ENCODE results near the gene HMGCS2.

HMGCS2 gene

DNA sequence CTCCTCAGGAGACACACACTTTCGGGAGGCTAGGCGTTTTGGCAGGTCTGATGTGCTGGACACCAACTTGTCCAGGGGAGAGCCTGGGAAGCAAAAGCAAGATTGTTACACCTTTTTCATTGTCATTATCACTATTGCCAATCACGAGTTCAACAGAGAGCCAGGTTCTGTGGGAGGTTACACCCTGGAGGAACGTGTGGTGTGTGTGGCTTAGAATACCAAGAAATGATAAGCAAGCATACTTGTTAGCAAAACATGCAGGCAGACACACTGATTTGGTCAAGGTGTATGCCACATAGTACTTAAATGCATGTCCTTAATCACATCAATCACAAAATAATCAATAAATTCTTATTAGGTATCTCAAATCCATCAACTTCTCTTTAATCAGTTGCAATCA is 16.1 kb downstream of the HMGCS2 start:
- no peak for DNase-seq

DNA sequence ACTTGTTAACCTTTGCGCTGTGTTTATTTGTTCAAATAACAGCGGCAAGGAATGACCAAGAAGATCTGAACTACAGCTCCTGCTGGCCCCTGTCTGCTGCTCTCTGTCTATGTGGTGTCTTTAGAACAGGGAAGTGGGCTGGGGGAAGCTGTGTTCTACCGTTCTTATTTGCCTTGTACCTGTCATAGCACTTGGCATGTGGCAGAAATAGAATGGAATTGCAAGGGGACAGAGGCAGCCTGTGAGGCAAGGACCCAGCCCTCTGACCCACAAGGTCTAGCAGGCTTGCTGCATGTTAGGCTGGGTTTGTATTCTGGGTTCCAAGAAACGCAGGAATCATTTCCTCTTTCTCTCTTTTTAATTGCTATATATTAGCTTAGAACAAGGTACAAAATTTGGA is 20.7 kb downstream of the HMGCS2 start:
- no peak for DNase-seq

DNA sequence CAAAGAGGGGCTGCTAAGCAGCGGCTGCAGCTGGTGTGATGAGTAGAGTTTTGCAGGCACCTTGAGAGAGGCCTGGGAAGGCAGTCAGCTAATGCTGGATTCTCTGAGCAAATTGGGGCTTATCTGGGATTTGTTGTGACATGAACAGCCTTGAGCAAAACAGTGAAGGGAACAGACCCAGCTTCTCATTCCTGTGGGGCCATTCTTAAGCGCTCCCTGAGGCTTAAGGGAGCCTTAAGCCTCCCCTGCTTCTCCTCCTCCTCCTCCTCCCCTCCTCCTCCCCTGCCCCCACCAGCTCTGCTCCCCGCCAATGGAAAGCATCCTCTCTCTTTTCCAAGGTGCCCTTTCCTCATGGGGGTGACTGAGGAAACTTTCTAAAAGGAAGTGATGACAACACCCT is 21.3 kb downstream of the HMGCS2 start:
- DNase-seq: no peak

DNA sequence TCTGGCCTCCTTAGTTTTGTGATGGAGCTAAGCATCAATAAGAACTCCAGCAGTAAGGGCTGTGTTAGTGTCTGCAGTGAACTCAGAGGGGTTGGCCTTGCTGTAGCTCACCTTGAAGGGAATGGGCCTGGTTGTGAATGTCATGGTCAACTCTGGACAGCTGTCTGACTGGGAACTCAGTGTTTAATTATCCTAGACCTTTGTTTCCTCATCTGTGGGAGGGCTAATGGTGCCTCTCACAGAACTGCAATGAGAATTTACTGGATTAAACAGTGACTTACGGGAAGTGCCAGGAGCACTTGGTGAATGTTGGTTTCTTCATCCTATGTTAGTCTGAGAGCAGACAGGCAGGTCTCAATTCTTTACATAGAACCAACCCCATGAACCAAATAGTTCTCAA is 23.7 kb downstream of the HMGCS2 start:
- DNase-seq: no peak

DNA sequence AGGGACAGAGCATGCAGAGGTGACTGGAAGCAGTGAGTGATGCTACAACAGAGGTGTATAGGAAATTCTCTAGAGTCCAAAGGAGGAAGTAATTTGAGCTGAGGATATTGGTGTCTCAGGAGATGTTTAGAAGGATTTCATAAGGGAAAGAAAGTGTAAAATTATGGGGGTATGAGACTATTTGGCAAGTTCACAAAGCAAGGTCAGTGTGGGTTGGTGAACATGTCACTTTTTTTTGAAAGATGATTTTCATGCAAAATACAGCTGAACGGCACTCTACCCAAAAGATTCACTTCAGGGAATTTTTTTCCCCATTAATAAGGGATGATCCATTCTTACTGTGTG is 24.1 kb downstream of the HMGCS2 start:
- DNase-seq: no peak

DNA sequence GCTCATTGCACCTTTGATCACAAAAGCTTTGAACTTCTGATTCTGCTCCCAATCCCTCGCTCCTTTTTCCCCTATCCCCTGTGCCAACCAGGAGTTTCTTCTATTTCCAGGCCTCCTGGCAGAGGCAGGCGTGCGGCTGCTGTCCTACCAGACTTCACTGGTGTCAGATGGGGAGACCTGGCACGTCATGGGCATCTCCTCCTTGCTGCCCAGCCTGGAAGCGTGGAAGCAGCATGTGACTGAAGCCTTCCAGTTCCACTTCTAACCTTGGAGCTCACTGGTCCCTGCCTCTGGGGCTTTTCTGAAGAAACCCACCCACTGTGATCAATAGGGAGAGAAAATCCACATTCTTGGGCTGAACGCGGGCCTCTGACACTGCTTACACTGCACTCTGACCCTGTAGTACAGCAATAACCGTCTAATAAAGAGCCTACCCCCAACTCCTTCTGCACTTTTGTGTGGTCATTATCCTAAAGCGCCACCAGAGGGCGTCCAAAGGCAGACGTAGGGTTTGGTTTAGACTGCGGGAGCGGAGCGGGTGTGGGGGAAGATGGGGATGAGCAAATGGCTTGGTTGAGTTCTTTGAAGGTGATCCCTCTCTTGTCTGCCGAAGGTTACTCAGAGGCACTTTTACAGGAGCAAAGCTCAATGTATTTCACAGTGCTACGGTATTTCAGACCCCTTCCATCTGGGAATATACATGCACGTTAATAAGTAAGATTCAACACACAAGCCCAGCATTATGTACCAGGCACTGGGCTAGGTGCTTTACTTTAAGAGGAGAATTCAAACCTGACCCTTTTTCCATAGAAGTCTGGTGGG is 24.7 kb downstream of the HMGCS2 start:
- peak; percentile 33 for DNase-seq

DNA sequence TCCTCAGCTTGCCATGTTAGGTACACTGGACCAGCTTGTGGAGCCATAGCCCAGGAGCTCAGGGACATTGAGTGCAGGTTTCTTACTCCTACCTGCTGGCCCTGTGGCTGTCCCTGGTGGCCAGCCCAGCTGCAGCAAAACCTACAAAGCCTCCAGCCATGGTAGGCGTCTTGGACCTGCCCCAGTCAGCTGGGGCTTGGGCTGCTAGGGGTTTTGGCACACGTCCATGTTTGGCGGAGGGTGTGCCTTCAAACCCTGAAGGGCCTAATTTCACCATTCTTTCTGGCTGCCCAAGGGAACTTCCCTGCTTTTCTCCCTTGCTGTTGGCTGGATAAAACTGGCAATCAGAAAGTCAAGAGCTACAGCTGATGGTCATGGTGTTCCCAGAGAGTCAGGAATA is 25.4 kb downstream of the HMGCS2 start:
- no peak for DNase-seq

DNA sequence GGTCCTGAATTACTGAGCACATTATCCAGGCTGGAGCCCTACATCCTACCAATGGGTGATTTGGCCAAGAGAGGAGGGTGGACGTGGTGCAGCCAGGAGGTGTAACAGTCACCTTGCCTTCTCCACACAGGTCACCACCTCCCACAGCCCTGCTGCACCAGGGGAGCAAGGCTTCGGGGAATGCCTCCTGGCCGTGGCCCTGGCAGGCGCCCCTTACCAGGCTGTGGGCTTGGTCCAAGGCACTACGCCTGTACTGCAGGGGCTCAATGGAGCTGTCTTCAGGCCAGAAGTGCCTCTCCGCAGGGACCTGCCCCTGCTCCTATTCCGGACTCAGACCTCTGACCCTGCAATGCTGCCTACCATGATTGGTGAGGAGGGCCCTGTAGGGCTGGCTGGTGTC is 26.0 kb downstream of the HMGCS2 start:
- DNase-seq: no peak

DNA sequence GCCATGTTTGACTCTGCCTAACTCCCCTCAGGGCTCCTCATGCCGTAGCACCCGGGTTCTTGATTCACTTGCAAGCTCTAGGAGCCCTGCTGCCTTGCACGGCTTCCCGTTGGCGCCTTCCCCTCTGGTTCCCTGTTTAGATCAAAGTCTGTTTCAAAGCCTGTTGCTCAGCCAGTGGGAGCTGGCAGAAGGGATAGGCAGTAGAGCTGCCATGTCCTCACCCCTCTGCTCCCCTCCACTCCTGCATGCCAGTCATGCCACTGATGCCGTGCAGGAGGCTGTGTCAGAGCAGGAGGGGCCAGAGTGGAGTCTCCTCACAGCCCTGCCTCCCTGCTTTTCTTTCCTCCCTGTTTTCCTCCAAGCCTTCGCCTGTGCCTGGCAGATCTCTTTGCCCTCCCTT is 26.5 kb downstream of the HMGCS2 start:
- no peak for DNase-seq

DNA sequence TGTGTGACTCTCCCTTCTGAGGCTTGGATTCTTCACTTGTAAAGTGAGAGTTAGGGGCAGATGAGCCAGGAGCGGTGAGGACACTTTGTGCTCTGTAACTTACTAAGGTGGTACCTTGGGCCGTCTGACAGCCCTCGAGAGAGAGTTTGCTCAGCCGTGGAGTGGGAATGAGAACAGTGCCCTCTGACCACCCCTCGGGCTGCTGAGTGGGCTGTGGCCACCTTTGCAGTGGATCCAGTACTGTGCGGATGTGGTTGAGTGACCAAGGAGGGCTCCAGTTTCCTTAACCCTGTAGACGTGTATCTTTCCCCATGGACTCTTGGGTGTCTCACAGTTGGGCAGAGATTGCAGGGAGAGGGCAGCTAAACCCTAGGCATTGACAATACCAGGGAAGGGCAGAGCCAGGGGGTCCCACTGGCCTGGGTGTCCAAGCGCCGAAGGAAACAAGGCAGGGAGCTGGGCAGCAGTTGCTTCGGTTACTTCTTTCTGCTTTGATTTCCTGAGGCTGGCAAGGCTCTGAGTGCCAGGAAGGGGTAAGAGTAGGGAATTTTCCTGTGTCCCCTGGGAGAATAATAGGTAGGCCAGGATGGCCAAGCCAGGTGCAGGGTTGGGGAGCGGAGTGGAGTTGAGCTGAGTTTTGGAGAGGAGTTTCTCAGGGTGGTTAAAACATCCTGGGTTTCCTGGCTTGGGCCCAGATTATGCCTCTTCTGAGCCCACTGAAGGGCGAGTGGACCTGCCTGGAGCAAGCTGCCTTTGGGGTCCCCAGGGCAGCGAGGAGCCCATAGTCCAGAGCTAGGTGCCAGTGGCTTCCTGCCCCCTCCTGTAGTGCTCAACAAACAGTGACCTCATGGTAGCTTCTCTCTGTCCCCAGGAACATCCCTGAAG is 27.6 kb downstream of the HMGCS2 start:
- DNase-seq: no peak

DNA sequence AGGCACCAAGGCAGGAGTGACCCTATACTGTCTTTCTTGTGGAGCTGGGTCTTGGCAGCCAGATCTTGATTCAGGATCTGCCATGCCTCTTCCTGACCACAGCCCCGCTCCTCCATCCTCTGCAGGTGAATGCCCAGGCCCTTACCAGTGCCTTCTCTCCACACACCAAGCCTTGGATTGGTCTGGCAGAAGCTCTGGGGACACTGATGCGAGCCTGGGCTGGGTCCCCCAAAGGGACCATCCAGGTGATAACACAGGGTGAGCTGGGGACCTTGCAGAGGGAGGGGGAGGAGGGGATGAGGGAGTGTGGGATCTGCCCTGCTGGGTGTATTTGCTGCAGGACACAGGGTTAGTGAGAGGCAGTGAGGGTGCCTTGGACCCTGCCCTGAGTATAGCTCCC is 28.4 kb downstream of the HMGCS2 start:
- DNase-seq: no peak

DNA sequence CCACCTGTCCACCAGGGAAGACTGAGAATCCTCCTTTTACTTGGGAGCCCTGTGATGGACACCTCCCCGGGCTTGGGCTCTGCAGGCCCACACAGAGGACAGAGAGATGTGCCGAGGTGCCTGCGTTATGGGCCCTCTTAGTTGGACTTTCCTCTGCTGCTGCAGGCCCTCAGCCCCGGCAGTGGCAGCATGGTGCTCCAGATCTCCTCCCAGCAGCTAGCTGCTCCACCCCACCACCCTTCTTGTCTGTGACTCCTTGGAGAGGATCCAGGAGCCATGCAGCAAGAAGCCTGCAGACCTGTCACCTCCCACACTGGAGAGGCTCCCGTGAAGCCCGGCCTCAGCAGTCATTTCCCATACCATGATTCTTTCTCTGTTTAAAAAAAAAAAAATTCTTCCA is 29.6 kb downstream of the HMGCS2 start:
- no peak for DNase-seq

DNA sequence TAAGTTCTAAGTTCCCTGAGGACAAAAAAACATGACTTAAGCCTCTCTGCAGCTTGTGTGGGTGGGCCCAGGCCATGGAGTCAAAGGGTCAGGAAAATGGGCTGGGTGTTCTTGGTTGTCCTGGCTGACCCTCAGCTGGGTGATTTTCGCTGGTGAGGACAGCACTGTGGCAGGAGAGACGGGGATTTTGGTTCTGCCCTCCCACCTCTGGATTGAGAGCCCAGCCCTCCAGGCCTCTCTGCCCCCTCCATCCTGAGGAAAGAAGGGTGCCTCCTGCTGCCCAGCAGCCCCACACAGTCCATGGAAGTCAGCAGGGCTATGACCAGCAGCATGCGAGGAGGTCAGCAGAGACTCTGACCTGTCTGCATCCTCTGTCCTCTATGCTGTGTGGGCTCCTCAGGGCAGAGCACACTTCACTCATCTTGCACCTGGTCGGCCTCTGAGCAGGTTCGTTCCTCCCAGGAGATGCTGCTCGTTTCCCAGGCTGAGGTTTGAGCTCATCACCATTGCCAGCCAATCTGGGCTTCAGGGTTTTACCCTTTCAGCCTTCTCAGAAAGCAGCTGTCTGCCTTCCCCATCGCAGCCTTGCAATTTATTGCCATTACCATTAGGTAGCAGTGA is 30.5 kb downstream of the HMGCS2 start:
- DNase-seq: no peak

DNA sequence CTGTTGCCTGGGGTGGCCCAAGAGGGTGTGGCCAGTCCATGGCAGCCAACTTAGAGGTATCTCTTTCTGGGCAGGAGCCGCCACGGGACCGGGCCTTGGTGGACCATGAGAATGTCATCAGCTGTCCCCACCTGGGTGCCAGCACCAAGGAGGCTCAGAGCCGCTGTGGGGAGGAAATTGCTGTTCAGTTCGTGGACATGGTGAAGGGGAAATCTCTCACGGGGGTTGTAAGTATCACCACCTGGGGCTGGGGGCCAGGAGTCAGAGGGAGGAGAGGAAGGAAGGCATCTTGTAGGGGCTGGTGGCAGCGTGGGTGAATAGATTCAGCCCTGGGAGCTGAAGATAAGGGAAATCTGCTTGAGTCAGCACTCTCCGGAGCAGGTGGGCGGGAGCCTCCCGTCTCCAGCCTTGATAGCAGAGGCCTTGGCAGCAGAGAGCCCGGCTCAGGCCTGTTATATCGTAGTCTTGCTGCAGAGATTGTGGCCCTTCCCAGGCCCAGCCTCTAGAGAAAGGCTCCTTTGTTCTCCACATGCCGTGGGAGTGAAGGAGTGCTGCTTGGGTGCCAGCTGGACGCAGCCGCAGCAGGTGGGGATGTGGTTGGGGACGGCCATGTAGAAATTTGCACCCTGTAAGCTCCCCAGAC is 31.5 kb downstream of the HMGCS2 start:
- no peak for DNase-seq

DNA sequence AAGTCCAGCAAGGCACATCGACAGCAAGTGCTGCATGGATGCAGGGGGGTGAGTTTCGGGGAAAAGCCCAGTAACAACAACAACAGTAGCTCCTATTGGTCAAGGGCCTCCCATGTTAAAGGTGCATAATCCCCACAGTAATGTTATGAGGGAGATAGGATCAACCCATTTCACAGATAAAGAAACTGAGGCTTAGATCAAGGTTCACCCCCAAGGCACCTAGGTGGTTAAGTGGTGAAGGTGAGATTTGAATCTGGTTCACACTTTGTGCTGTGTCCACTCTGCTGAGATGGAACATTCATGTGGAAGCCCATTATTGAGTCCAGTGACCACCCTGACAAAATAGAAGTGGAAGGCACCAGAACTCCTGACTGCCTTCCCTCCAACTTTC is 32.1 kb downstream of the HMGCS2 start:
- no peak for DNase-seq

DNA sequence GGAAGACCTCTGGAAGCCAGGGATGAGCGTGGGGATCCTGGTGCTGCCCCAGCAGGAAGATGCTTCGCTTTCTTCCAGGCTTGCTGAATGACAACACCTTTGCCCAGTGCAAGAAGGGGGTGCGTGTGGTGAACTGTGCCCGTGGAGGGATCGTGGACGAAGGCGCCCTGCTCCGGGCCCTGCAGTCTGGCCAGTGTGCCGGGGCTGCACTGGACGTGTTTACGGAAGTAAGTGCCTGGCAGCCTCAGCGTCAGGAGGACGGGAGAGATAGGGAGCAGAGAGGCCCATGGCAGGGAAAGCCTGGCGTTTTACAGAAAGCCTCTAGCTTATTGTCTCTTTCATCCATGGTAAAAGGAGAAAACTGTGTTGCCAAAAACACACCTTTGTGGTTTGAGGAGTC is 33.5 kb downstream of the HMGCS2 start:
- DNase-seq: no peak

DNA sequence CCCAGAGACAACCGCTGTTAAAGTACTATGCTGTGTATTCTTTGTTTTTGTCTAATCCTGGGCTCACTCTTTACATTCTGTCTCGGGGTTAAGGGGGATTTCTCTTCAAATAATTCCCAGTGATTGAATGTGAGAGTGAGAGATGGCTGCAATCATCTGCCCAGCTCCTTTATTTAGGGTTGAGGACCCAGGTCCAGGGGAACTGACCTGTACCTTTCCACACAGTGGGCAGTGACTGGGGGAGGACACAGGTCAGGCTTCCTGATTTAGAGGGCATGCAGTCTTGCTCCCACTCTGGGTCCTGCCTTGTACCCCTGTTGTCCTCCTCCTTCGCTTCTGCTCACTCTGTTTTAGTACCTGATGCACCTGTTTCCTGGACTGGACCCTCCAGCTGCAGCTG is 35.0 kb downstream of the HMGCS2 start:
- no peak for DNase-seq

DNA sequence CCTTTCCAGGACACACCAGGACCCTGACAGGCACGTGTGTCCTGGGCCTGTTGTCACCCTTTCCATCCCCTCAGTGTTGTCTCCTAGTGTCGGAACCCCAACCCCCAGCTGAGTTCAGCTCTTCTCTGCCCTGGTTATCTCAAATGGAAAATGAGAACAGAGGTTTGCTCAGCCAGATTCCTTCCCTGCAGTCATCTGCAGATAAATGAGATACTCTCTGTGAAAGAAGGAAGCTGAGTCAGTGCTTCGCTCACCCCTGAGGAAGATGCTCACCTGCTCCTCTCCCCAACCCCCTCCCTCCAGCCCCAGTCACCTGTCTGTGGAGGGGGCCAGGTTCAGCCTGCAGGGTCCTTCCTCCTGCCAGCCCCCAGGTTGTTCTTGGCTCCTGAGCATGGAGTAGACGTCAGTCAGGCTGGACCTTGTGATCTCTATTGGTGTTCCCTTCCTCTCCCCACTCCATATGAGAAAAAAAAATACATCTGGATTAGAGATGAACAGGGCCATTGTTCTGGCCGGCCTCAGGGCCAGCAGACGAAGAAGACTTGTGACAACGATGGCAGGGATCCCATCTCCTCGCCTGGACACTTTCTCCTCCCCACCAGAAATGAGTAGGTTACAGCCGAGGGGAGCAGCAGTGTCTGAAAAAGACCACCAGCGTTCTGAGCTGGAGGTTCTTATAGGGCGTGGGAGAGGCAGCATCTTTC is 36.1 kb downstream of the HMGCS2 start:
- DNase-seq: no peak

DNA sequence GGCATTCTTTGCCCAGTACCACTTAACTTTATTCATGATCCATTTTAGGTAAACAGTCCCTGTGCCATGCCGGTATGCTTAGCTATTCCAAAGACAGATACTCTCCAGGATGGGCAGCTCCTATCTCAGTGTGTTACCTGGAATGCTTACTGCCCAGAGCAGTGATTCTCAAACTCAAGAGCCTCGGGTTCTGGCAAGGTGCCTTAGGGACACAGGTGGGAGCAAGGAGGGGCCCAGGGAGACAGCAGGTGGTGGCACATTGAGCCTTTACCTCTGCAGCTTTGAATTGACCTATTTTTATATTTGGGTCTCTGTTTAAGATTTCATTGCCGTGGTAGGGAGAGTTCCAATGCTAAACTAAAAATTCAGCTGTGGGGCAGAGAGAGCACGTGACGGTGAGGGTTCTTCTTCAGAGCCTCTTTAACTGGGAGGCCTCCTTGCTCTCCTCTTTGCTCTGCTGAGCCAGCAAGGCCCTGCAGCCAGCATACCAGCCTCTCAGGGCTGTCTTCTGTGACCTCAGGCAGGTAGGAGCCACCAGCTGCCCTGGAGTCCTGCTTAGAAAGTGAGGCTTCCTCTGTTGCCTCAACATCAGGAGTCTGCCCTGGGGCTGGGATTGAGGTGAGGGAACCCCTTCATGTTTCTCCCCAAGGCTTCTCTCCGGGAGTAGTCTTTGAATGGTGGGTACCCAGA is 36.8 kb downstream of the HMGCS2 start:
- DNase-seq: no peak

DNA sequence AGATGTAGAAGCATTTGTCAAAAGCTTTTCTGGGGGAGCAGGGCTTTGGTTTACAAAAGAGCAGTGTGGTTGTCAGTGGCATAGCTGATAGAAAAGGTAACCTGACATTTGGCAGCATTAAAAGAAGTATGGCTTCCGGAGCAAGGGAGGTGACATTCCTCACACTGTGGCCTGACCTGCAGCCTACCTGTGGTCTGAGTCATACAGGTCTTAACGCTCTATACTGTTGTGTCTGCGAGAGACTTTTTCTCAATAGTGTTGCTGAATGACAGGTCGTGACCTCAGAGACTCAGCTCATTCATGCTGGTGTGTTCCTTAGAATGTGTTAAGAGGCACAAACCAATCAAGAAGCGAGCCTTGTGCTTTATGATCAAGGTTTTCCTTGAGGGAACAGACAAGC is 37.6 kb downstream of the HMGCS2 start:
- no peak for DNase-seq

DNA sequence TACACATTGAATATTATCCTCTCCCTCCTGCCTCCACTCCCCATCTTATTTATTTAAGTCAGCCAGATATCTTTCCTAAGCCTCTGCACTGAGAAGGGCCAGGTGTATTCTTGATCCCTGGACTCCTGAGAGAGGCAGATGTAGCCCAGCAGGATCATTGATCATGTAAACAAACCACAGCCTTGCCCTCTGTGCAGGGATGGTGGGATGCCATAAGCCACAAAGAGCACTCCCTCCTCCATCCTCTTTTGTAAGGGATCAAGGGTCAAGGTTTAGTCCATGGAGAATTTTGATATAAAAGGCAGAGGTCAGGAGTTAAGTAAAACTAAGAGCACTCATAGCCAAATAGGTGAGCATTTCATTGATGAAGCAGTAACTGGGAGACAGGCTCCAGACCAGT is 39.7 kb downstream of the HMGCS2 start:
- DNase-seq: no peak

DNA sequence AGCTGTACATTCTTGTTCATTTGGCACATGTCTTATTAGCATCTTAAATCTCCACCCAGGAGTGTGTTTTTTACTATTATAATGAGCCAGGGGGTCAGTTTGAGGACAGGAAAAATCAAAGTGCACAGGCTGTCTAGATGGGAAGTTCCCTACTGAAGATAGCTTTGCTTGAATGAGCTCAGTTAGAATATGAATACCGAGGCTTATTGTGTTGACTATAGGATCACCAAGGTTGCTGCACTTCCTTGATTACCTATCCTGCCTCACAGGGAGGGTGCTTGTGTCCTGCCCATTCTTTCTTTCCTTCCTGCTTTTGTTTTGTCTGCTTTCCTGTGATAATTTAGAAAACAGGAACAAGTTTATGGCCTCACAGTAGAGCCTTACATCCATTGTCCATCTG is 40.7 kb downstream of the HMGCS2 start:
- no peak for DNase-seq
